Mesothelial cell of epicardium (in vitro differentiated cells): ENCODE data around the gene NTPCR. TPM values are rescaled to one million over a fixed set of nuclear protein-coding genes. Genes with fewer than 3 reads are reported as not detected.

Experiments used
- DNase-seq, 2 experiments: peaks; one replicate each; pipeline ENCODE4 v3.0.0; 2021; ENCODE audit warnings: low spot score in 2 of 2; ENCODE audit not compliant: unreplicated experiment in 2 of 2
- H3K27ac Mint-ChIP-seq: 2 replicates; pipeline ENCODE4 v1.8.0; 2021; ENCODE audit warnings: mixed read lengths
- H3K27me3 Mint-ChIP-seq: 2 replicates; pipeline ENCODE4 v1.8.0; 2021; ENCODE audit warnings: low read depth, mixed read lengths
- H3K36me3 Mint-ChIP-seq: 2 replicates; pipeline ENCODE4 v1.8.0; 2021; ENCODE audit warnings: mixed read lengths
- H3K4me1 Mint-ChIP-seq: 2 replicates; pipeline ENCODE4 v1.8.0; 2021; ENCODE audit warnings: mixed read lengths
- H3K4me3 Mint-ChIP-seq: 2 replicates; pipeline ENCODE4 v1.8.0; 2021; ENCODE audit warnings: mild to moderate bottlenecking, moderate library complexity, mixed read lengths
- H3K9me3 Mint-ChIP-seq: 2 replicates; pipeline ENCODE4 v1.8.0; 2021; ENCODE audit warnings: mixed read lengths
- CTCF ChIP-seq: fragments of 200-600 bp; sonication (generic); IDR thresholded peaks from one replicate; pipeline ENCODE4 v1.5.0; 2021; ENCODE audit warnings: antibody characterized with exemption; ENCODE audit not compliant: unreplicated experiment
- total RNA-seq: library from RNA; stranded (reverse); gene quantifications from 3 replicates; pipeline ENCODE4 v1.2.1, GENCODE V29; 2021

NTPCR gene
- total RNA-seq, 1 donor from 2014 or later = 59.1 TPM

GRCh38 chr1:232951180-232951579, 769 bp downstream of the NTPCR start:
- Mint-ChIP-seq H3K27ac (peak overlapping the region; percentile 99), H3K4me3 (peak overlapping the region; percentile 90), H3K9me3 (no peaks in the 10 kb centered on the region), H3K4me1 (peaks cover 42% of the 10 kb centered on the region), H3K36me3 (peaks cover 3% of the 10 kb centered on the region), H3K27me3 (no peaks in the 10 kb centered on the region)
- no peak for TF ChIP-seq CTCF
- DNase-seq = no peak

- H3K27ac Mint-ChIP-seq = peak overlapping the region; percentile 99
- H3K4me1 Mint-ChIP-seq = peaks cover 42% of the 10 kb centered on the region
- no peak for TF ChIP-seq CTCF
- no peaks in the 10 kb centered on the region for H3K9me3 Mint-ChIP-seq
- H3K4me3 Mint-ChIP-seq = peak overlapping the region; percentile 90
- peaks cover 6% of the 10 kb centered on the region for H3K36me3 Mint-ChIP-seq
- no peaks in the 10 kb centered on the region for H3K27me3 Mint-ChIP-seq
- DNase-seq = no peak
Measured at GRCh38 chr1:232951605-232952004, 1.2 kb downstream of the NTPCR start.

GRCh38 chr1:232952514-232953499, 2.4 kb downstream of the NTPCR start:
- TF ChIP-seq CTCF = peak; percentile 65
- no peaks in the 10 kb centered on the region for H3K27me3 Mint-ChIP-seq
- H3K27ac Mint-ChIP-seq = peak overlapping the region; percentile 99
- peaks cover 10% of the 10 kb centered on the region for H3K9me3 Mint-ChIP-seq
- H3K36me3 Mint-ChIP-seq = peaks cover 17% of the 10 kb centered on the region
- H3K4me3 Mint-ChIP-seq = peak overlapping the region; percentile 90
- no peak for DNase-seq
- peaks cover 42% of the 10 kb centered on the region for H3K4me1 Mint-ChIP-seq

- no peaks in the 10 kb centered on the region for H3K27me3 Mint-ChIP-seq
- H3K4me1 Mint-ChIP-seq = peaks cover 36% of the 10 kb centered on the region
- no peak overlapping the region for H3K4me3 Mint-ChIP-seq
- no peak for TF ChIP-seq CTCF
- peaks cover 34% of the 10 kb centered on the region for H3K36me3 Mint-ChIP-seq
- H3K27ac Mint-ChIP-seq = no peak overlapping the region
- peaks cover 19% of the 10 kb centered on the region for H3K9me3 Mint-ChIP-seq
- DNase-seq = no peak
Measured at GRCh38 chr1:232954594-232955365, 4.4 kb downstream of the NTPCR start.

- no peak for TF ChIP-seq CTCF
- Mint-ChIP-seq H3K4me1 (peaks cover 28% of the 10 kb centered on the region), H3K9me3 (peaks cover 19% of the 10 kb centered on the region), H3K27ac (no peak overlapping the region), H3K36me3 (peaks cover 38% of the 10 kb centered on the region), H3K27me3 (no peaks in the 10 kb centered on the region), H3K4me3 (no peak overlapping the region)
- DNase-seq = no peak
Measured at GRCh38 chr1:232956081-232956480, 5.7 kb downstream of the NTPCR start.
